ENCODE data around the gene WDCP.
"Not testable (repeated sequence)": the region's sequence is repeated elsewhere in the genome, so short reads cannot be mapped to it uniquely, and the experiment has no call there.

The WDCP gene

DNA sequence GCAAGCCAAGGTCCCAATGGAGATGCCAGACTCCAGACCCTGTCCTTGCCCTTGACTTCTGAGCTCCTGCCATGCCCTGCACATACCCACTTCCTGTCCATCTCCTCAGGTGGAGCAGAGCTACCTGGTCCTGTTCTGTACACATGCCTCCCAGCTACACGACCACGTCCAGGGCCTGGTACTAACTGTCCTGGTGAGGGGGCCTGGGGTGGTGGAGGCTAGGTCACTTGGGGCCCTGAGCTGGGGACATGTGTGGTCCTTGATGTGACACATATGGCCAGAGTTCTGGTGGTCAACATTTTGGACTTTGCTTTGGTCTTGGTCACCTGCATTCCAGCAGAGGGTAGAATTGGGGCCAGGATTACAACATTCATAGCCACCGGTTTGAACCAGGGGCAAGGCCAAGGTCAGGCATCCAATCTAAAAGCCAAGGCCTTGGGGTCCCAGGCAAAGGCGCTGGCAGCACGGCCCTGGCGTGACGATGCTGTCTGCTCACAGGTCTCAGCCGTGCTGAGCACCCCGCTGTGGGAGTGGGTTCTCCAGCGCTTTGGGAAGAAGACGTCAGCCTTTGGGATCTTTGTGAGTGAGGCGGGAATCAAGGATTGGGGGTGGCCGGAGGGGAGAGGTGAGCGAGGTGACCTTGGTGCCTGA, 24.7 kb downstream of the WDCP start:
- no peak for DNase-seq (ENCODE audit: low spot score)

DNA sequence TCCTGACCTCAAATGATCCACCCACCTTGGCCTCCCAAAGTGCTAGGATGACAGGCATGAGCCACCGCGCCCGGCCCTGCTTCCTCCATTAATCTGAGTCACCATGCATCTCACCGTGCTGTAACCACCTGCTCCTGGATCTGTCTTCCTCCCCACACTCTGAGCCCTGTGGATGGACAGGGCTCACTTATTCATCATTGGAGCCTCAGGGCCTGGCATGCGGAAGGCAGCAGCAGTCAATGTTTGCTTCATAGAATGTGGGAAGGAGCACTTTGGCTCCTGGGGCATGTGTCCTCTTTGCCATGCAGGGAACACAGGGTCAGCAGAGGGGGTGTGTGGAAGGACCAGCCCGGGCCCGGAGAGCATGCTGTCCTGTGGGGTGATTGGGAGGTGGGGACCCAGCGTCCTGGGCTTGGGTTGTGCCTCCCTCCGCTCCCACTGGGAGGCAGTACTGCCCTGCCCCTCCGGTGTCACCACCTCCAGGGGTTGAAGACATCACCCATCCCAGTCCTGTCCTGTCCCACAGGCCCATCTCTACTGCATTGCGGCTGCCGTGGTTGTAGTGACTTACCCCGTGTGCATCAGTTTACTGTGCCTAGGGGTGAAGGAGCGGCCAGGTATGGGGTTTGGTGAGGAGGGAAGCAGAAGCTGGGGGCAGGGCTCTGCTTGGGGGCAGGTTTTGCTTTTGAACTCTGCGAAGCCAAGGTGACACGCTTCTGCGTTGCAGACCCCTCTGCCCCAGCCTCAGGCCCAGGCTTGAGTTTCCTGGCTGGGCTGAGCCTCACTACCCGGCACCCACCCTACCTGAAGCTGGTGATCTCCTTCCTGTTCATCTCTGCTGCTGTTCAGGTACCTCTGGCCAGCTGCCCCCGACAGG, 25.8 kb downstream of the WDCP start:
- peak; percentile 29 for DNase-seq (ENCODE audit: low spot score)

DNA sequence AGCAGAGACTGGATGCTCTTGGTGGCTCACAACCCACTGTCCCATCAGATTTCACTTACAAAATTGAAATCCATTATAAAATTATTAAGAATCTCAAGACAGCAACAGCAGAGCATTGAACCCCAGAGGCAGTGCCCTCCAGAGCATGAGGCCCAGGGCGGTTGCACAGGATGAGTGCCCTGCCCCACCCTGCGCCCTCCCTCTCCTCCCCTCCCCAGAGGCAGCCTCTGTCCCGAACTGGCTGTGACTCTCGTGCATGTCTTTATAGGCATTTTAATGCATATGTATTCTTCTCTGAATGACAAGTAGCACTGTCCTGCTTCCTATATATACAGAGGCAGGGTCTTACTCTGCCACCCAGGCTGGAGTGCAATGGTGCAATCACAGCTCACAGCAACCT, 26.9 kb downstream of the WDCP start:
- no peak for DNase-seq (ENCODE audit: low spot score)

DNA sequence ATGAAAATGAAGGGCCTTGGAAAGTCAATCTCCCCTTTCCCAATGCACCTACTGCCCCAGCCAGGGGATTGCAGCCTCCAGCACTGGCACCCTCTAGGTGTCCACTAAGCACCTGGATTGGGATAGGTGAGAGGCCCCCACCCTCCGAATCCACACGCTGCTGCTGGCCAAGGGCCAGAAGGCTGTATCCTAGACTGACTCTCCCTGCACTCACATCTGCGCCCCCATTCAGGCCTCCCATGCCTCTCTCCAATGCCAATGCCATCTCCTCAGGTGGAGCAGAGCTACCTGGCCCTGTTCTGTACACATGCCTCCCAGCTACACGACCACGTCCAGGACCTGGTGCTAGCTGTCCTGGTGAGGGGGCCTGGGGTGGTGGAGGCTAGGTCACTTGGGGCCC, 27.5 kb downstream of the WDCP start:
- DNase-seq (ENCODE audit: low spot score), result no peak

DNA sequence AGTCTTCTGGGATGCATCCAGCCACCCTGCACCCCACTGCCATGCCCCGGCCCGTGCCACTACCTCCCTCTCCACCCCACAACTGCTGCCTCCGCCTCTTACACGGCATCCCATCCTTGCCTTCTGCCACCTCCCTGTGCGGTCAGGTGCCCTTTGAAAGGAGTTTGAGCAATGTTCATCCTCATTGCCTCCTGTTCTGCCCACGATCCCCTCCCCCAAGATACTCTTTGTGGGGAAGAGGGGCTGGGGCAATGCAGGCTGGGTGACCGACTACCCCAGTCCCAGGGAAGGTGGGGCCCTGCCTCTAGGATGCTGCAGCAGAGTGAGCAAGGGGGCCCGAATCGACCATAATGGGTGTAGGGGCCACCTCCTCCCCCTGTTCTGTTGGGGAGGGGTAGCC, 28.9 kb downstream of the WDCP start:
- DNase-seq (ENCODE audit: low spot score), result no peak

DNA sequence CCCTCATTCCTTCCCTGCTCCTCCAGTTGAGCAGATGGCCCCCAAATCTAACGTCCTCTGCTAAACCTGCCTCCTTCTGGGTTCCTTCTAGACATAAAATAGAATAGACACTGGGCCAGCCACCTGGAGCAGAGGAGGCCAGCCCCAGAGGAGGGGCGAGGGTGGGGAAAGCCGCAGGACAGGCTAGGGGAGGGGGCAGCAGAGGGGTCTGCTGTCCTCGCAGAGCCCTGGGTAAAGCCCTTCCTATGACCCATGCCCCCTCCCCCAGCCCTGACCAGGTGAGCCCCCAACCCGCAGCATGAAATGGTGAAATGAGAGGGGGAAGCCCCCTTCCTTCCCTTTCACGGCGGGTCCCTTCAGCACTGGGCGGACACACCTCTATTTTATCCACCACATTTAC, 29.5 kb downstream of the WDCP start:
- DNase-seq (ENCODE audit: low spot score), result no peak

DNA sequence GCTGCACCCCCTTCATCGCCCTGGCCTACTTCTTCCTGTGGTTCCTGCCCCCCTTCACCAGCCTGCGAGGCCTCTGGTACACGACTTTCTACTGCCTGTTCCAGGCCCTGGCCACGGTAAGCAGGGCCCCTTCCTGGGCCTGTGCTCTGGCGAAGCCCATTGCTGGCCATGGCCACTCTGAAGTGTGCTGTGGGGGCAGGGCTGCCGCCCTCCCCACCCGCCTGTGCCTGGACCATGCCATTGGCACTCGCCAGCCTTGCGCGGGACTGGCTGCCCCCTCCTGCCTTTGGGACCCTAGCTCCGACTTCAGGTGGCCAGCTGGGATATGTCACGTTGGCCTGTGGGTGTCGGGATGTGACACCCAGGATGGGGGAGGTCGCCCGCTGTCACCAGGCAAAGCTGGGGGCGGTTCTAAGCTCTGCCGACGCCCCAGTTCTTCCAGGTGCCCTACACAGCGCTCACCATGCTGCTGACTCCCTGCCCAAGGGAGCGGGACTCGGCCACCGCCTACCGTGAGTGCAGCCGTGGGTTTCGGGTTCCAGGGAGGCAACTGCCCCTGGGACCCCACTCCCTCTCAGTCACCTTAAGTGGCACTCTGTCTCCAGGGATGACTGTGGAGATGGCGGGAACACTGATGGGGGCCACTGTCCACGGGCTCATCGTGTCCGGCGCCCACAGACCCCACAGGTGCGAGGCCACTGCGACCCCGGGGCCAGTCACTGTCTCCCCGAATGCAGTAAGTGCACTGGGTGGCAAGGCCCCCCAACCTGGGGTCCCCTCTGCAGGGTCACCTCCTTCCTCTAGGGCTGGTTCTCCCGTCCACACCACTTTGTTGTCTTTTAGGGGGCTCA, 30.1 kb downstream of the WDCP start:
- no peak for DNase-seq (ENCODE audit: low spot score)

DNA sequence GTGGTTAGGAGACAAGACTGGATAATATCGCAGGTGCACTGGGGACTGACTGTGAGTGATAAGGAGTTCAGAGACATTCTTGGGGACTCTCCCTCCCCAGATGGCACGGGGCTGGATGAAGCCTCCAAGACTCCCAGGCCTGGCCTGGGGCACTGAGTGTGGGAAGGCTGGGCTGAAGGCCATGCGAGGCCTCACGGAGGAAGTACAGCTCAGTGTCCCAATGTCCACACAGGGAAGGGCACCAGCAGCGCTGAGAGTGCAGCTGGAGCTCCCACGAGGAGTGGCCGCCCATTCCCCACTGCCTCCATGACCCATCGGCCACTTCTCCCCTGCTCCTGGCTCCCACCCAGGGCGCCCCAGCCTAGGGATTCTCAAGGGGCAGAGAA, 30.8 kb downstream of the WDCP start:
- DNase-seq (ENCODE audit: low spot score), result no peak

DNA sequence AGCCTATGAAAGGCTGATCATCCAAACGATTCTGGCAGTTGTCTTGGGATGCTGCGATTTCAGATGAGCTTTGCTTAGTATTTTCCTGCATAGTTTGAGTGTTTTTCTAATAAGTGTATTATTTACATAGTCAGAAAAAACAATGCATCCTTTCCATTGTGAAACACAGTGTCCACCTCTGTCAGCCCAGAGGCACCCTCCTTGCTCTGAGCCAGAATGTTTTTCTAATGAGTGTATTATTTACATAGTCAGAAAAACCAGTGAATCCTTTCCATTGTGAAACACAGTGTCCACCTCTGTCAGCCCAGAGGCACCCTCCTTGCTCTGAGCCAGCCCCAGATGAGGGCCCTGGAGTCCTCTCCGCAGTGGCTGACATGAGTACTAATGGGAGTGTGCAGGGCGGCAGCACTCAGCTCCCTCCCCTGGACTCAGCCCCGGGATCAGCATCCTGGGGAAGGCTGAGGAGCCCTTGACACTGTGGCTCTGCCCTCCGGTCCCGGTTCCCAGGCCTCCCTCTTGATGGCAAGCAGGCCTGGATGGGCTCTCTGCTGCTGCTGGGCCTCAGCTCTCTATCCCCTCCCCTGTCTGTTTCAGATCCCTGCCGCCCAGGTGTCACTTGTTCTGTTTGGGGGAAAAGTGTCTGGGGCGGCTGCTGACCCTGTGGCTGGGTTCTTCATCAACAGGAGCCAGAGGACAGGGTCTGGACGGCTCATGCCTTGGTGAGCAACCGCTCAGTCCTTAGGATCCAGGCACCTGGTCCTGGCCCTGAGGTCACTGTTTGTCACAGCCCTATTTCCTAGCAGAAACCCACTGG, 31.4 kb downstream of the WDCP start:
- DNase-seq (ENCODE audit: low spot score), result peak; percentile 71

DNA sequence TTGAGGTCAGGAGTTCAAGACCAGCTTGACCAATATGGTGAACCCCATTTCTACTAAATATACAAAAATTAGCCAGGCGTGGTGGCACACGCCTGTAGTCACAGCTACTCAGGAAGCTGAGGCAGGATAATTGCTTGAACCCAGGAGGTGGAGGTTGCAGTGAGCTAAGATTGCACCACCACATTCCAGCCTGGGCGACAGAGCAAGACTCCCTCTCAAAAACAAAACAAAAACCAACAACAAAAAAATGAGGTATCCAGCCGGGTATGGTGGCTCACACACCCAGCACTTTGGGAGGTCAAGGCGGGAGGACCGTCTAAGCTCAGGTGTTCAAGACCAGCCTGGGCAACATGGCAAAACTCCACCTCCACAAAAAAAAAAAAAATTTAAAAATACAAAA, 32.3 kb downstream of the WDCP start:
- DNase-seq (ENCODE audit: low spot score), result not testable (repeated sequence)

DNA sequence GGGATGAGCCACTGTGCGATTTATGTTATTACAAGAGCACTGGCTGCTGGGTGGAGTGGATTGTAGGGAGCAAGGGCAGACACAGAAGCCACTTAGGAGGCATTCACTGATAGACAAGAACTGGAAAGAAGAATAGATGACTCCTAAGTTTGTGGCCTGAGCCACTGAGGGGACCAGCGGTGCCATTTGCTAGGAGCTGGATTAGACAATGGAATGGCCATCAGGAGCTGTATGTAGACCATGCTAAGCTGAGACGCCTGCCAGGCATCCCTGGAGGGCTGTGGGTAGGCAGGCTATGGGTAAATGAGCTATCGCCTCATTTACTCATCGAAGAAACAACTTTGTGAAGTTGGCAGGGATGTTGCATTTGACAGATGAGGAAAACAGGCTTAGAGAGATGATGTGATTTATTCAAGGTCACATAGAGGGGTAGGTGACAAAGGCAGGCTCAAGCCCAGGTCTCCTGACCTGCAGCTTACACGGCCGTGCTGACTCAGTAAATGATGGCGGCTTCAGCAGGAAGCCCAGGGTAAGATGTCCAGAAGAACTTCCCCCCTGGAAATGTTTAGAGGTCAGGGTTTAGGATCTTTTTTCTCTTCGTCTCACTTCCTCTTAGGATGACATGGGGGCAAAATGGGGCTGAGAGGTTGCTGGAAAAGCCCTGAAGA, 34.5 kb downstream of the WDCP start:
- no peak for DNase-seq (ENCODE audit: low spot score)

DNA sequence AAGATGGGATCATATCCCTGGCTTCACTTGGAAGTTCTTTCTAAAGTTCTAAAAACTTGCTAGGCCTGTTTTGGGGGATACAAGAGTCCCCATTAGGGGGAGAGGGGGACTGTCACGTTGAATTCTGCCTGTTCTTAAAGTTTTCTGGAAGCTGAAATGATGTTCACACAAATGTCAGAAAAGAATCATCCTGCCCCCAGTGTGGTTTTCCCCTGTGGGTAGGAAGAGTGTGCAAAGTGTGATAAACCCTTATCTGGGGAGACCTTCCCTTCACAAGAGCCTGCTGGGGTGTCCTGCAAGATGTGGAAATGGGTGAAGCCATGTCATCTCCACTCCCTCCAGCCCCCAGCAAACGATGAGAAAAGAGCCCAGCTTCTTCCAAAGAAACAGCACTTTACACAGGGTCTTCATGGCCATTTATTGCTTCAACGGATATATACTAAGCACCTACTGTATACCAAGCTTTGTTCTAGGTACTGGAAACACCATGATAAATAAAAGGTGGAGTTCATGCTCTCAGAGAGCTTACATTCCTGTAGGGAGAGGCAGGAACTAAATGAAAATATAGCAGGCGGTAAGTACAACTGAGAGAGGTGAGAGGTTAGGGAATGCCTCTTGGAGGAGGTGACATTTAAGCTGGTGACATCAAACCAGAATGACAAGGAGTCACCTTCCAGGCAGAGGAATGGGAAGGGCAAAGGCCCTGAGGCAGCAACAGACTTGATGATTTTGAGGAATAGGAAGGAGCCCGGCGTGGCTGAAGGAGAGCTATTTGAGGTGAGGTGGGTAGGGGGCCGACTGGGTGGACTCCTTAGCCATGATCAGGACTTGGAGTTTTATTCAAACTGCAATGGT, 35.7 kb downstream of the WDCP start:
- DNase-seq (ENCODE audit: low spot score), result no peak

DNA sequence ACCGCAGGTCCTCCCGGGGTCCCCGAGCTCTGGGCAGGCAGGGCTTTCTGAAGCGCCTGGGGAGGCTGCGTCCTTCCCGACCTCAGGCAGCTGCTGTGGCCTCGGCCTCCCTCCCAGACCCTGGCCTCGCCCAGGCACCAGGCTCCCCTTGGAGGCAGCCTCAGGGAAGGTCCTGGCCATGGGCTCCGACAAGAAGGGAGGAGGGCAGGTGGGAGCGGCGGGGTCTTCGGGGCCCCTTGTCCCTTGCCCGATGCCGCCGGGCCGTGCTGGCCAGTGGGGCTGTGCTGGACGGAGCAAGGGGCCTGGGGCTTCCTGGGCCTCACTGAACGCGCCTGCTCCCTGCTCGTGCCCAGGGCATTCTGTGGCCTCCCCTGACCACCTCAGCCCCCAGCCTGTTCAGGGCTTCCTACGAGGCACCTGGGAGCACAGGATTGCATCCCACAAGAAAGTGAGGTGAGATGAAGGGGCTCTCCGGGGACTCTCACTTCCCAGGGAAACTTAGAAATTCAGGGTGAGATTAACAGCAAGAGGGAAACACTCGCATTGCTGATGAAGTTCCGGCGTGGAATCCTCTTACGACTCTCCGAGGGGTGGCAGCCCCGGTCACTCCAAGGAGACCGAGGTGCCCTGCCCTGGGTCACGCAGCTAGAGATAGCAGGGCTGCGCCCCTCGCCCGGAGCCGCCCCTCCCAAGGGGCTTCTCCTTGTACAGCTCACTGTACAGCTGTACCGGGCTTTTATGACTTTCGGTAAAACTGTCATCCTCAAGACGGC, 36.5 kb downstream of the WDCP start:
- no peak for DNase-seq (ENCODE audit: low spot score)

DNA sequence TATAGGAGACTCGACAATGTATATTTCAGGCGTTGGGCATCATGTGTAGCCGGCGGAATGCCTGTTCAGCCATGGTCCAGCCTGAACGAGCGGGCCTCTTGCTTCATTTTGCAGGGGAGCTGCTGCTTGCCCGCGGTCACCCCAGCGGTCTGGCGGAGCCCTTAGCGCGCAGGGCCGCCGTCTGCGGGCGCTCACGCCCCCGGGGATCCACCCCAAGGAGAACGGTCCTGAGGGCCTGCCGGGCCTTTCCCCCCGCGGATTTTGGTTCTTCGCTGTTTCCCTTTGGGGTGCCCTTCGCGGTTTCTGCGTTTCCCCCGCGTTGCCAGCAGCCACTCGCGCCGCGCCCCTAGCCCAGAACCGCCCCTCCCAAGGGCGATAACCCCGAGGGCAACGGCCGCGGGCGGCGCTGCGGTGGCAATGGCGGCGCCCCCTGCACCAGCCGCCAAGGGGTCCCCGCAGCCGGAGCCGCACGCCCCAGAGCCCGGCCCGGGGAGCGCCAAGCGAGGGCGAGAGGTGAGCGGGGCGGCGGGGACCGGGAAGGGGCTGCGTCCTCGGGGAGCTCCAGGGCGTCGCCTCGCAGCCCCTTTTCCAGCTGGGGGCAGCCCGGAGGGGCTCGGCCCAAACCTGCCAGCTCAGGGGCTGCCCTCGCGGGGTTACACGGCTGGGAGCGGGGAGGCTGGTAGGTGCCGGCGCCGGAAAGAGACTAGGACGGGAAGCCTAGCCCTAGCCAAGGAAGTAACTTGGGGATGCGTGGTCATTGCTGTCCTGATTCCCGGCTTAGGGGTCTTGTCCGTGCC, 37.3 kb downstream of the WDCP start, which contains the start of gene MFSD2B:
MFSD2B (plus strand) TSS at position 406 of the 797 bp plus-strand sequence; CDS start at position 418, 12 bp downstream.
- peak; percentile 76 for DNase-seq (ENCODE audit: low spot score)

DNA sequence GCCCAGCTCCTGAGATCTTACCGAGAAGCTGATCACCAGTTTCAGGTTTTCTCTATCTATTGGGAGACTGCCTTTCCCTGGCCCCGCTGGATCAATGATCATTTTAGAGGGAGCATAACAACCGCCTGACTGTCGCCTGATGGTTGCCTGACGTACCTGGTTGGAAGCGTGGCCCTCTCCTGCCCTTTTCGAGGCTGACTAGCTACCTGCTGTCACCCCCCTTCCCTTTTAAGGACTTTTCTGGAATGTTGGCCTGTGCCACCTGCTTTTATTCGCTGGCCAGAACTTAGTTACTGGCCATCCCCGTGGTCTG, 37.9 kb downstream of the WDCP start:
- DNase-seq (ENCODE audit: low spot score), result no peak

DNA sequence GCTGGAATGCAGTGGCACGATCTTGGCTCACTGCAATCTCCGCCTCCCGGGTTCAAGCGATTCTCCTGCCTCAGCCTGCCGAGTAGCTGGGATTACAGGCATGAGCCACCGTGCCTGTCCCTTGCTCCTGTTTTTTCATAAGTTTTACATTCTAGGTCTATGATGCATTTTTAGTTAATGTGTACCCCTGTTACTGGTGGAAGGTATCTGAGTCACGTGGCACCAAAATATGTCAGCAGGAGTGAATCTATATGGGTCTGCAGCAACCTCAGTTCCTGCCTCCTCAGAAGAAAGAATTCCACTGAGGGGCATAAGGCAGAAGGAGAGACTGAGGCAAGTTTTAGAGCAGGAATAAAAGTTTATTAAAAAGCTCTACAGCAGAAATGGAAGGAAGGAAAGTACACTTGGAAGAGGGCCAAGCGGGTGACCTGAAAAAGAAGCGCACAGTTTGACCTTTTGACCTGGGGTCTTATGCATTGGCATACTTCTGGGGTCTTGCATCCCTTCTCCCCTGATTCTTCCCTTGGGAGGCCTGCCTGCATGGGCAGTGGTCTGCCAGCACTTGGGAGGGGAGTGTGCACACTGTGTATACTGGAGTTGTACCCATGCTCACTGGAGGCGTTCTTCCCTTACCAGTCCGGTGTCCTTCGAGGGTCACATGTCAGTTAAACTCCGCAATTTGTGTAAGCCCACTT, 38.4 kb downstream of the WDCP start:
- DNase-seq (ENCODE audit: low spot score), result no peak

DNA sequence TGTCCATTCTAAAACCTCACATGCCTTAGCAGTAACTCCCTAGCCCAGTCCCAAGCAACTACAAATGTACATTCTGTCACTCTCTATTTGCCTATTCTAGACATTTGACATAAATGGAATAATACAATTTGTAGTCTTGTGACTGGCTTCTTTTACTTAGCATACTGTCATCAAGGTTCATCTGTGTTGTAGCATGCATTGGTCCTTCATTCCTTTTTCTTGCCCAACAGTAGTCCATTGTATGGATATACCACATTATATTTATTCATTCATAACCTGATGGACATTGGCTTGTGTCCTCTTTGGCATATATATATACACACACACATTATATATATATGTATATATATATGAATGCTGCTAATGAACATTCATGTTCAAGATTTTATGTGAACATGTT, 39.5 kb downstream of the WDCP start:
- DNase-seq (ENCODE audit: low spot score), result no peak

DNA sequence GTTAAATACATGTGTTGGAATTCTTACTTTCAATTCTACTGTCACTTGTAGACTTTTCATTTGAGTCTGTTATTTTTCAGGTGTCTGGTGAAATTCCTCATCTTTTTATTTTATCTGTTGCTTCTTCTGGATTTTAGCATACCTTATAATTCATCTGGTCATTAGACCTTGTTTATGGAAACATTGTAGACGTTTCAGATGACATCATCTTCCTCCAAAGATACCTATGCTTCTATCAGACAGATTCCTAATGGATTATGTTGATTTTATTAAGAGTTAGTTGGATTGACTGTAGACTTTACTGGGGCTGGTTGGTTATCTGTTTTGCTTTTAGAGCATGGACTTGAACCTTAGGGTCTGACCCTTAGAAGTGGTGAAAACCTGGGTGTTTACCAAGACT, 52.6 kb downstream of the WDCP start:
- no peak for DNase-seq (ENCODE audit: low spot score)

Measured in AG20443 (cell line).